GM10847 (cell line): ENCODE results near the gene ATF7.

Experiments
- POLR2A ChIP-seq: IDR thresholded peaks from 2 replicates; pipeline ENCODE4 v1.6.1; 2011; ENCODE audit not compliant: insufficient read length; ENCODE audit errors: extremely low read depth

Gene ATF7

GRCh38 chr12:53611304-53611703 is 14.9 kb downstream of the ATF7 start:
- no peak for TF ChIP-seq POLR2A

- no peak for TF ChIP-seq POLR2A
These were observed 21.6 kb downstream of the ATF7 start for GRCh38 chr12:53604581-53604980.

DNA sequence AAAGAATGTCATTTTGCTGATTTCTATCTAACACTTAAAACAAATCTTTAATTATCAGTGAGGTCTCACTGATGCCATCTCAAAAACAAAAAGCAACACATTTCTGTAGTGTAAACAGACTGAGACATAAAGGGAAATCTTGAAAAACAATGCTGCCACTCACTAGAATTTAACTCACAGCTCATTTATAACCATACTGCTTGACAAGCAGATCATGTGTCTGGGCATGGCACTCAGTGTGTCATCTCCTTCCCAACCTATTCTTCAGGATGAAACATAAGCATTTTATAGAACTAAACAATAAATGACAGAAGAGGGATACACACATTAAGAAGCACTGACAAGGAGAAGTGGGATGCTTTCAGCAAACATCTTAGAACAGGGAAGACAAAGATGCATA is 22.4 kb downstream of the ATF7 start:
- TF ChIP-seq POLR2A: no peak

DNA sequence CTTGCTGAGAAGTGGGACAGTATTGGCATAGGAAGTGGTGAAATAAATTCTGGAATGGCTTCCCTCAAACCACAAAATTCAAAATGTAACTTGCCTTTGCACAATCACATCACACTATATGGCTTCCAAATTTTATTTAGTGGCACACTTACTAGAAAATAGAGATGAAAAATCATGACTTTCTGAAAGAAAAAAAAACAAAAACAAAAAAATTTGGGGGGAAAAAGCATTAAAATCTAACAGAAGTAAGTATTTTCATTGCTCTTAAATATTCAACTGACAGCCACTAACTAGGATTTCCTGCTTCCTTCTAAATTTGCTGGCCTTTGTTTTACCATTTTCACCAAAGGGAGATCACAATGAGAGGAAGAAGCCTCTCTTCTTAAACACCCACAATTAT is 23.0 kb downstream of the ATF7 start:
- TF ChIP-seq POLR2A: no peak

- no peak for TF ChIP-seq POLR2A
These were observed 23.9 kb downstream of the ATF7 start for GRCh38 chr12:53602176-53602864.

DNA sequence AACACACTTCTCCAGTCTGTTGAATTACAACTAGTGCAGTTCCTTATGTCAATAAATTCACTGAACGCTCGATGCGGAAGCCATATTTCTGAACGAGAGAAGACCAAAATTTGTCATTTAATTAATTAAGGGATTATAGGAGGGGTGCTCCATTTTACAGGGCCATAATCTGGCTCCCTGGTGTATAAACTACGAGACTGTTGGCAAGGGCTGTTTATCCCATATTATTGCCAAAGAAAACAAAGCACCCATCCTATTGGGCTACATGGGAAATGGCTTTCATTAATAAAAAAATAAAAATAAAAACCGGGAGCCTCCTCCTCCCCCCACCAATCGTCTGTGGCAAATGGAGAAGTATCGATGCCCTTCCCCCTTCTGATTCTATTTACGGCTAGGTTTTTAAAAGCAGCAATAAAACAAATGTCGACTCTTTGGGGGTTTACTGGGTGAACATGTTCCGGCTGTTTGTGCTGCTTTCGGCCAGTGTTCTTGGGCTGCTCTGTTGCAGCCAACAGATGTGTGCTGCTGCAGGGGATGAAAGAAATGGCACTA is 24.8 kb downstream of the ATF7 start:
- TF ChIP-seq POLR2A: no peak

- no peak for TF ChIP-seq POLR2A
These were observed 25.5 kb downstream of the ATF7 start for GRCh38 chr12:53600490-53601295.

GRCh38 chr12:53599579-53599978 is 26.6 kb downstream of the ATF7 start:
- no peak for TF ChIP-seq POLR2A

DNA sequence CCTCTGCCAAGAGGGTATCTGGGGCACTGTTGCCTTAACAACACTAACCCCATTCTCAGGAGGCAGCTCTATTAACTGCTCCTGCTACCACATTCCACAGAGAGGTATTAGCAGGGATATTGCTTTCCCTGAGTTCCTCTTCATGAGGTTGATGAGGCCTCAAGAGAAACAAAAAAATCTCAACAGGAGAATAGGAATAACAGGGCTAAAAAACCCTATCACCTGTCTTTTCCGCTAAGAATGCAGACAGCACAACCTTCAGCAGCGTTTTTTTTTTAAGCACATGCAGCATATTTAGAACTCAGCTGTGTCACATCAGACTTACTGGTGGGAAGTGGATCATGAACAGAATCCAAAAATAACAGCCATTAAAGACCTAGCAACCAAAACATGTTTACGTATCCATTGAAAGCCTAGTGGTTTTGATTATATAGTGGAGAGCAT is 29.2 kb downstream of the ATF7 start:
- no peak for TF ChIP-seq POLR2A

DNA sequence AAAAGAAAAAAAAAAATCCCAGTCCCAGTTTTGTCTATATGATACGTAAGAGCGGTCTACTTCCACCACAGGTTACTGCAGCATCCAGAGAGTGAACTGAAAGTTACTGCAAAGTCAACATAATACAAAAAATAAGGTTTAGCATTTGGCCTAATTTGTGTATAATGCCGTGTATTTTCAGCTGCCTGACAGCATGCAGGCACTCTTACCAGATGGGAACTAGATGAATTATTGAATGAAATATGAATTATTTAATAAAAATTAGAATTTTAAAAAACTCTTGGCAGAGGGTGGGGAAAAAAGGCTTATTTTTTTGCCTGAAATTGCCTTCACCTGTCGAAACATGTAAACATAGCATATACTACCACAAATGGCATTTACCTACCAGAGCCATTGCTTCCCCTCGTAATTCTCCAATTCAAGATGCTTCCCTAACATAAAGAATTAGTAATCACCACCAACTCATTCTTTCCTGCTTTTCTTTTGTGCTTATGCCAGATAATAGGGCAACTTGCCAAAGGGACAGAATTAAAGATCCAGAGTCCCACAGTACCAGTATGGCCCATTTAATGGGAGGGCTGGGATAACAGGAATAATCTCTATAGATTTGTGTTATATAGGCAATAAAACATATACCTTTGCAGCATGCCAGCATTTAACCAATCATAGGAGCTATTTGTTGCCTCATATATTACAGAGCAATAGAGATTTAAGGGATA is 31.1 kb downstream of the ATF7 start:
- TF ChIP-seq POLR2A: no peak

- no peak for TF ChIP-seq POLR2A
These were observed 32.5 kb downstream of the ATF7 start for GRCh38 chr12:53593707-53594106.

DNA sequence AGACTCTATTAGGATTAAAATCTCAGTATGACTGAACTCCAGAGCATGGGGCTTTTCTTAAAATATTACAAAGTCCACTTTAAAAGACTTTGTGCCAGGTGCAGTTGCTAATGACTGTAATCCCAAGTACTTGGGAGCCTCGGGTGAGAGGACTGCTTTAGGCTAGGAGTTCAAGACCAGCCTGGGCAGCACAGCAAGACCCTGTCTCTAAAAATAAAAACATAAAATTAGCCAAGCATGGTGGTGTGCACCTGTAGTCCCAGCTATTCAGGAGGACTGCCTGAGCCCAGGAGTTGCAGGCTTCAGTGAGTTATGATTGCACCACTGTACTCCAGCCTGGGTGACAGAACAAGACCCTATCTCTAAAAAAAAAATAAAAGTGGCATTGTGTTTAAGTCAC is 33.2 kb downstream of the ATF7 start:
- TF ChIP-seq POLR2A: no peak

- TF ChIP-seq POLR2A: no peak
These were observed 33.8 kb downstream of the ATF7 start for GRCh38 chr12:53592426-53592825.

- no peak for TF ChIP-seq POLR2A
These were observed 34.6 kb downstream of the ATF7 start for GRCh38 chr12:53591301-53592206.

DNA sequence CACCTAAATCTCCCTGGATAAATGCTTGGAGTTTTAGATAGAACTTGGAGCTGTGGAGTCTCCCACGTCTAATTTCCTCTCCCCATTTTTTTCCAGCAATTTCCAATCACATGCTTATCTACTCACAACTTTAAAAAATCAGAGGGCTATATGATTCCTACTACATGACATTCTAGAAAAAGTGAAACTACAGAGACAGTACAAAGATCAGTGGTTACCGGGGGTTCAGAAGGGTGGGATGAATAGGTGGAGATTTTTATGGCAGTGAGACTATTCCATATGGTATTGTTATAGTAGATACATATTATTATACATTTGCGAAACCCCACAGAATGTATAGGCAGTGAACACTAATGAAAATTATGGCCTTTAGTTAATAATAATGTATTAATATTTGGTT is 35.5 kb downstream of the ATF7 start:
- TF ChIP-seq POLR2A: no peak
